ENCODE results near the gene GPR42.

The GPR42 gene

DNA sequence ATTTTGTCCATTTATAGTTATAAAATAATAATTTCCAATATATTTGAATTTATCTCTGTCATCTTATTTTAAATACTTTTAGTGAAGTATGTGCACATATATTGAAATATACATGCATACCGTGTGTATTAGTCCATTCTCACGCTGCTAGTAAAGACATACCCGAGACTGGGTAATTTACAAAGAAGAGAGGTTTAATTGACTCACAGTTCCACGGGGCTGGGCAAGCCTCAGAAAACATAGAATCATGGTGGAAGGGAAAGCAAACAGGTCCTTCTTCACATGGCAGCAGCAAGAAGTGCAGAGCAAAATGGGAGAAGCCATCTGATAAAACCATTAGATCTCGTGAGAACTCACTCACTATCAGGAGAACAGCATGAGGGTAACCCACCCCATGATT, 39.6 kb downstream of the GPR42 start:
- H2AFZ ChIP-seq (ENCODE audit: low read depth): no peak overlapping the region
- H3K27ac ChIP-seq: no peak overlapping the region
- H3K27me3 ChIP-seq (ENCODE audit: insufficient read depth, low read depth): peaks cover 22% of the 10 kb centered on the region; the same call in 1 of the 2 replicates
- H3K36me3 ChIP-seq (ENCODE audit: insufficient read depth): no peaks in the 10 kb centered on the region
- no peak overlapping the region for H3K4me3 ChIP-seq (IDR thresholded peaks at IDR 0.05; ENCODE audit: insufficient read depth, low read depth, low read length)
- no peaks in the 10 kb centered on the region for H3K4me1 ChIP-seq (ENCODE audit: low read depth, poor library complexity, severe bottlenecking)
- H3K4me2 ChIP-seq: no peak overlapping the region
- no peaks in the 10 kb centered on the region for H4K20me1 ChIP-seq (ENCODE audit: insufficient read depth)
- TF ChIP-seq, protein P1, sequence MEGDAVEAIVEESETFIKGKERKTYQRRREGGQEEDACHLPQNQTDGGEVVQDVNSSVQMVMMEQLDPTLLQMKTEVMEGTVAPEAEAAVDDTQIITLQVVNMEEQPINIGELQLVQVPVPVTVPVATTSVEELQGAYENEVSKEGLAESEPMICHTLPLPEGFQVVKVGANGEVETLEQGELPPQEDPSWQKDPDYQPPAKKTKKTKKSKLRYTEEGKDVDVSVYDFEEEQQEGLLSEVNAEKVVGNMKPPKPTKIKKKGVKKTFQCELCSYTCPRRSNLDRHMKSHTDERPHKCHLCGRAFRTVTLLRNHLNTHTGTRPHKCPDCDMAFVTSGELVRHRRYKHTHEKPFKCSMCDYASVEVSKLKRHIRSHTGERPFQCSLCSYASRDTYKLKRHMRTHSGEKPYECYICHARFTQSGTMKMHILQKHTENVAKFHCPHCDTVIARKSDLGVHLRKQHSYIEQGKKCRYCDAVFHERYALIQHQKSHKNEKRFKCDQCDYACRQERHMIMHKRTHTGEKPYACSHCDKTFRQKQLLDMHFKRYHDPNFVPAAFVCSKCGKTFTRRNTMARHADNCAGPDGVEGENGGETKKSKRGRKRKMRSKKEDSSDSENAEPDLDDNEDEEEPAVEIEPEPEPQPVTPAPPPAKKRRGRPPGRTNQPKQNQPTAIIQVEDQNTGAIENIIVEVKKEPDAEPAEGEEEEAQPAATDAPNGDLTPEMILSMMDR (conservative IDR thresholded peaks at IDR 0.05; ENCODE audit: low read depth, low read length): no peak
- no peak overlapping the region for H3K9ac ChIP-seq
- H3K79me2 ChIP-seq (ENCODE audit: insufficient read depth, low read depth): no peaks in the 10 kb centered on the region

DNA sequence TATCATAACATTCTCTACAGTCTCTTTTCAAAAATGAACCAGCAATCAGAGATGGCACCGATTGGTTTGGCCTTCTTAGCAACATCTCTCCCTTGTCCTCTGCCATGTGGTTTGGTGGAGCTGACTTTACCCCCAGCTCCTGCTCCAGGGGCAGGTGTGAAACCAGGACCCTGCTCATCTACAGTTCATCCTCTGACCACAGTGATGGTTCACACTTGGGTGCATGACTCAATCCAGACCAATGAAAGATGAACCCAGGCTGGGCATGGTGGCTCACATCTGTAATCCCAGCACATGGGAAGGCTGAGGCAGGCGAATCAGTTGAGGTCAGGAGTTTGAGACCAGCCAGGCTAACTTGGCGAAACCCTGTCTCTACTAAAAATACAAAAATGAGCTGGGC, 43.6 kb downstream of the GPR42 start:
- no peak overlapping the region for H3K4me3 ChIP-seq (IDR thresholded peaks at IDR 0.05; ENCODE audit: insufficient read depth, low read depth, low read length)
- no peak overlapping the region for H3K4me2 ChIP-seq
- no peak overlapping the region for H3K27ac ChIP-seq
- H3K27me3 ChIP-seq (ENCODE audit: insufficient read depth, low read depth): peaks cover 9% of the 10 kb centered on the region; the same call in 1 of the 2 replicates
- no peaks in the 10 kb centered on the region for H4K20me1 ChIP-seq (ENCODE audit: insufficient read depth)
- H3K79me2 ChIP-seq (ENCODE audit: insufficient read depth, low read depth): no peaks in the 10 kb centered on the region
- TF ChIP-seq, protein P1 (conservative IDR thresholded peaks at IDR 0.05; ENCODE audit: low read depth, low read length): no peak
- H3K9ac ChIP-seq: no peak overlapping the region
- H3K4me1 ChIP-seq (ENCODE audit: low read depth, poor library complexity, severe bottlenecking): no peaks in the 10 kb centered on the region
- no peaks in the 10 kb centered on the region for H3K36me3 ChIP-seq (ENCODE audit: insufficient read depth)
- no peak overlapping the region for H2AFZ ChIP-seq (ENCODE audit: low read depth)

DNA sequence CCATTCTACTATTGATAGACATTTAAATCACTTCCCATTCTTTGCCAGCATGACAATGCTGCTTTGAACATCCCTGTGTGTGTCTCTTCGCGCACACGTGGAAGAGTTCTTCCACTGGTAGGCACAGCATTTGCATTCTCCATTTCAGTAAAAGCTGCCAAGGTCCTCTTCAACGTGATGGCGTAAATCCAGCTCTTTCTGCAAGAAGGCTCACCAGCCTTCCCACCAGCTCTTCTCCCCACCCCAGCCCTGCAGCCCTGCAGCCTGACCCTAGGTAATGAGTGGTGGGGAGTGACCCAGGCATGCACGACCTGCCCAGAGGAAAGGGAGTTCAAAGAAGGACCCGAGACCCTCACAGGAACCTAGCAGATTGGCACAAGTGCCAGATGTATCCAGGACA, 45.5 kb downstream of the GPR42 start:
- Histone ChIP-seq H3K4me2 (no peak overlapping the region), H4K20me1 (ENCODE audit: insufficient read depth) (no peaks in the 10 kb centered on the region), H3K36me3 (ENCODE audit: insufficient read depth) (no peaks in the 10 kb centered on the region), H3K4me1 (ENCODE audit: low read depth, poor library complexity, severe bottlenecking) (no peaks in the 10 kb centered on the region), H3K9ac (no peak overlapping the region), H3K27me3 (ENCODE audit: insufficient read depth, low read depth) (peaks cover 13% of the 10 kb centered on the region; the same call in 1 of the 2 replicates), H3K79me2 (ENCODE audit: insufficient read depth, low read depth) (no peaks in the 10 kb centered on the region), H2AFZ (ENCODE audit: low read depth) (no peak overlapping the region), H3K4me3 (IDR thresholded peaks at IDR 0.05; ENCODE audit: insufficient read depth, low read depth, low read length) (no peak overlapping the region), H3K27ac (no peak overlapping the region)
- TF ChIP-seq, protein P1 (conservative IDR thresholded peaks at IDR 0.05; ENCODE audit: low read depth, low read length): no peak

DNA sequence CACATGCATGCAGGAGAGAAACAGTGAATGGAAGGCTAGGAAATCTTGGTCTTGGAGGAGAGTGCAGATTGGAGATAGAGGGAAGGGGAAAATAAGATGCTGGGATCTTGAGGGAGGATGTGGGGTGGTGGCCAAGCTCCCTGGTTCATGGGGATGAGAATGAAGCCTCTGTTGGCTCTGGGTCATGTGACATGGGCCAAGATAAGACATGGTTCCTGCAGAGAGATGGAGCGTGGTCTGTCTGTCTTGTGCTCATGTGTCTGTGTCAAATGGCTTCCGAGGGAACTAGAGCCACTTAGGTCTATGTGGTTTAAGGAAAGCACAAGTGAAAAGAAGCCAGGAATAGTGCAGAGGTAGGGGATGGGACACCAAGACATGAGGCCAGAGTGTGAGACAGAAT, 46.4 kb downstream of the GPR42 start:
- Histone ChIP-seq H2AFZ (ENCODE audit: low read depth) (no peak overlapping the region), H3K4me3 (IDR thresholded peaks at IDR 0.05; ENCODE audit: insufficient read depth, low read depth, low read length) (no peak overlapping the region), H3K4me1 (ENCODE audit: low read depth, poor library complexity, severe bottlenecking) (no peaks in the 10 kb centered on the region), H4K20me1 (ENCODE audit: insufficient read depth) (no peaks in the 10 kb centered on the region), H3K36me3 (ENCODE audit: insufficient read depth) (no peaks in the 10 kb centered on the region), H3K27me3 (ENCODE audit: insufficient read depth, low read depth) (peaks cover 13% of the 10 kb centered on the region; the same call in 1 of the 2 replicates), H3K27ac (no peak overlapping the region), H3K9ac (no peak overlapping the region), H3K79me2 (ENCODE audit: insufficient read depth, low read depth) (no peaks in the 10 kb centered on the region), H3K4me2 (no peak overlapping the region)
- TF ChIP-seq, protein P1 (conservative IDR thresholded peaks at IDR 0.05; ENCODE audit: low read depth, low read length): no peak

All from KMS-11 (cell line).